ENCODE results near the gene POLDIP3.

GRCh38 chr22:42653999-42654398 is 39.3 kb upstream of the POLDIP3 start:
- TF ChIP-seq CTCF (IDR thresholded peaks at IDR 0.05; ENCODE audit: low read length) (no peak), EZH2phosphoT487 (IDR thresholded peaks at IDR 0.05; ENCODE audit: low read length) (no peak)

Measured in MM.1S (cell line).